ENCODE data around the gene TRAPPC10. TPM values are rescaled to one million over a fixed set of nuclear protein-coding genes. Genes with fewer than 3 reads are reported as not detected.

Gene TRAPPC10
- total RNA-seq, 4 donors from 2014 or later, result 27.7 to 53.8 (median 38.4) TPM

GRCh38 chr21:43973634-43973955 is 38.5 kb upstream of the TRAPPC10 start:
- DNase-seq (ENCODE audit: low spot score in 2 of 2), result no peak
- no peaks in the 10 kb centered on the region for H3K9me3 ChIP-seq
- WGBS, 2 donors, result 85 to 87% methylated on average over 12 of the region's 12 CpGs
- H3K4me1 ChIP-seq, result peaks cover 0 to 19% (median 0%) of the 10 kb centered on the region in 4 donors
- no peak overlapping the region for H3K4me3 ChIP-seq
- no peaks in the 10 kb centered on the region for H3K27me3 ChIP-seq
- no peak overlapping the region for H3K27ac ChIP-seq
- TF ChIP-seq, protein P1, sequence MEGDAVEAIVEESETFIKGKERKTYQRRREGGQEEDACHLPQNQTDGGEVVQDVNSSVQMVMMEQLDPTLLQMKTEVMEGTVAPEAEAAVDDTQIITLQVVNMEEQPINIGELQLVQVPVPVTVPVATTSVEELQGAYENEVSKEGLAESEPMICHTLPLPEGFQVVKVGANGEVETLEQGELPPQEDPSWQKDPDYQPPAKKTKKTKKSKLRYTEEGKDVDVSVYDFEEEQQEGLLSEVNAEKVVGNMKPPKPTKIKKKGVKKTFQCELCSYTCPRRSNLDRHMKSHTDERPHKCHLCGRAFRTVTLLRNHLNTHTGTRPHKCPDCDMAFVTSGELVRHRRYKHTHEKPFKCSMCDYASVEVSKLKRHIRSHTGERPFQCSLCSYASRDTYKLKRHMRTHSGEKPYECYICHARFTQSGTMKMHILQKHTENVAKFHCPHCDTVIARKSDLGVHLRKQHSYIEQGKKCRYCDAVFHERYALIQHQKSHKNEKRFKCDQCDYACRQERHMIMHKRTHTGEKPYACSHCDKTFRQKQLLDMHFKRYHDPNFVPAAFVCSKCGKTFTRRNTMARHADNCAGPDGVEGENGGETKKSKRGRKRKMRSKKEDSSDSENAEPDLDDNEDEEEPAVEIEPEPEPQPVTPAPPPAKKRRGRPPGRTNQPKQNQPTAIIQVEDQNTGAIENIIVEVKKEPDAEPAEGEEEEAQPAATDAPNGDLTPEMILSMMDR (IDR thresholded peaks at IDR 0.05), result no peak
- TF ChIP-seq POLR2A (IDR thresholded peaks at IDR 0.05) (no peak), EP300 (IDR thresholded peaks at IDR 0.05) (no peak)
- peaks cover 5 to 68% (median 19%) of the 10 kb centered on the region in 3 donors for H3K36me3 ChIP-seq

DNA sequence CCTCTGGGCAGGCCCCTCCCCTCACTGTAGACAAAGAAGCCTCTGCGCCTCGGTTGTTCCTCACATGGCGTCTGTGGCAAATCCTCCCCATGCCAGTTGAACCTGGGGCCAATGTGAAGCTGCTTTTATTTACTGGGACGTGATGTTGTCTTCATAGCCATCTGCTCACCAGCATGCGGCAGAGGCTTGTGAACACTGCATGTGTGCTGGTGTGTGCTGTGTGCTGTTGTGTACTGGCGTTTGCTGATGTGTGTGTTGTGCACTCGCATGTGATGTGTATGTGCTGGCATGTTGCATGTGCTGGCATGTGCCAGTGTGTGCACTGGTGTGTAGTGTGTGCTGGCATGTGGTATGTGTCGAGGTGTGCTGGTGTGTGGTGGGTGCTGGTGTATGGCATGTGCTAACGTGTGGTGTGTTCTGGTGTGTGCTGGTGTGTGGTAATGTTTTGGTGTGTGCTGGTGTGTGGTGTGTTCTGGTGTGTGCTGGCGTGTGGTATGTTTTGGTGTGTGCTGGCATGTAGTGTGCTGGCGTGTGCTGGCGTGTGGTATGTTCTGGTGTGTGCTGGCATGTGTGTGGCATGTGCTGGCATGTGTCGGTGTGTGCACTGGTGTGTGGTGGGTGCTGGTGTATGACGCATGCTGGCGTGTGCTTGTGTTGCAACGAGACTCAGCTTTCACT is 37.2 kb upstream of the TRAPPC10 start:
- Histone ChIP-seq H3K27me3 (no peaks in the 10 kb centered on the region), H3K4me1 (peaks cover 0 to 19% (median 0%) of the 10 kb centered on the region in 4 donors), H3K27ac (peak overlapping the region in 1 of 4 donors; percentile 37), H3K4me3 (no peak overlapping the region), H3K36me3 (peaks cover 6 to 65% (median 12%) of the 10 kb centered on the region in 3 donors), H3K9me3 (no peaks in the 10 kb centered on the region)
- no peak for DNase-seq (ENCODE audit: low spot score in 2 of 2)
- whole genome bisulfite sequencing, 2 donors, result 75 to 81% methylated on average over 15 to 16 of the region's 16 CpGs
- TF ChIP-seq, protein P1 (IDR thresholded peaks at IDR 0.05), result no peak
- TF ChIP-seq EP300 (IDR thresholded peaks at IDR 0.05), result no peak
- no peak for TF ChIP-seq POLR2A (IDR thresholded peaks at IDR 0.05)

DNA sequence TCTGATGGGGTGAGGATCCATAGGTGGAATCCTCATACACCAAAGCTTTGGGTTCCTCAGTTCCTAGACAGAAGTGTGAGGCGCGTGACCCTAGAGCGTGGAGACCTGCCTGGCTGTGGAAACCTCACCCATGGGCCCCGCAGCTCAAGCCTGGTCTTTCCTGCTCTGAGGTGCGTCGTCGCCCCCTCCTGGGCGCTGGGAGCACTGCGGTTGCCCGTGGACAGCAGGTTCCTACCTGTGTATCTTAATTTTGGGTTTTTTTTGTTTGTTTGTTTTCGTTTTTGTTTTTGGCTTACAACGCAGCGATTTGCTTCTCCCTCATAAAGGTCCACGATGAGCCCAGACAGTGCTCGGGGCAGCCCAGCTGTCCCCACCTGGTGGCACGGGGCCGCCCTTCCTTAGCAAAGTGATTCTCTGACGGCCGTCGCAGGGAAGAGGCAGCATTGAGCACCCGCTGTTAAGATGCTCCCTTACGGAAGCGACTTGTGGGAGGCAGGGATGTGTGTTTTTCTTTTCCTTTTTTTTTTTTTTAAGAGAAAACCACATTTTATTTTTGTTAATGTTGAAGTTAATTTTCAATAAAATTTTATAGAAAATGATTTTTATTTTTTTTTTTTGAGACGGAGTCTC is 36.5 kb upstream of the TRAPPC10 start:
- peak; percentile 72 to 81 for DNase-seq (ENCODE audit: low spot score in 2 of 2)
- H3K36me3 ChIP-seq, result peaks cover 6 to 63% (median 6%) of the 10 kb centered on the region in 3 donors
- TF ChIP-seq POLR2A (IDR thresholded peaks at IDR 0.05) (no peak), EP300 (IDR thresholded peaks at IDR 0.05) (no peak)
- TF ChIP-seq, protein P1 (IDR thresholded peaks at IDR 0.05), result peak; percentile 85 to 93 (median 88)
- WGBS, 2 donors, result 25 to 27% methylated on average over 24 of the region's 24 CpGs
- H3K4me1 ChIP-seq, result peaks cover 0 to 19% (median 0%) of the 10 kb centered on the region in 4 donors
- H3K27me3 ChIP-seq, result no peaks in the 10 kb centered on the region
- H3K9me3 ChIP-seq, result no peaks in the 10 kb centered on the region
- H3K4me3 ChIP-seq, result no peak overlapping the region
- peak overlapping the region in 1 of 4 donors; percentile 37 for H3K27ac ChIP-seq

GRCh38 chr21:43976661-43977060 is 35.4 kb upstream of the TRAPPC10 start:
- peaks cover 0 to 19% (median 0%) of the 10 kb centered on the region in 4 donors for H3K4me1 ChIP-seq
- TF ChIP-seq POLR2A (IDR thresholded peaks at IDR 0.05), result no peak
- TF ChIP-seq, protein P1 (IDR thresholded peaks at IDR 0.05), result no peak
- TF ChIP-seq EP300 (IDR thresholded peaks at IDR 0.05), result no peak
- no peaks in the 10 kb centered on the region for H3K27me3 ChIP-seq
- H3K4me3 ChIP-seq, result no peak overlapping the region
- peaks cover 6 to 63% (median 6%) of the 10 kb centered on the region in 3 donors for H3K36me3 ChIP-seq
- no peak for DNase-seq (ENCODE audit: low spot score in 2 of 2)
- 91 to 92% methylated on average over 9 of the region's 9 CpGs for WGBS, 2 donors
- H3K9me3 ChIP-seq, result no peaks in the 10 kb centered on the region
- H3K27ac ChIP-seq, result no peak overlapping the region

DNA sequence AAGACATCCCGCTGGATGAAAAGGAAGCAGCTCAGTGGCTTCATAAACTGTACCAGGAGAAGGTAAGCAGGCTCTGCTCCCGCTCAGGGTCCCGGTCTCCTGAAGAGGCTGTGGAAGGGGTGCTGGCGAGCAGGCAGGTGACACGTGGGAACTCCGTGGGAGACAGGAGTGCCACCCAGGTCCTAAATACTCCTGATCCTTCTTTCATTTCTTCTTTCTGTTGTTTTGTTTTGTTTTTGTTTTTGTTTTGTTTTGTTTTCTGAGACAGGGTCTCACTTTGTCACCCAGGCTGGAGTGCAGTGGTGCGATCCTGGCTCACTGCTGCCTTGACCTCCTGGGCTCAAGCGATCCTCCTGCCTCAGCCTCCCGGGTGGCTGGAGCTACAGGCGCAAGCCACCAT is 34.0 kb upstream of the TRAPPC10 start:
- Histone ChIP-seq H3K27me3 (no peaks in the 10 kb centered on the region), H3K36me3 (peaks cover 5 to 63% (median 9%) of the 10 kb centered on the region in 3 donors)
- TF ChIP-seq POLR2A (IDR thresholded peaks at IDR 0.05) (no peak), EP300 (IDR thresholded peaks at IDR 0.05) (no peak)

More for the DNA sequence above, 34.0 kb upstream of the TRAPPC10 start:
- Histone ChIP-seq H3K27ac (no peak overlapping the region), H3K4me3 (no peak overlapping the region), H3K4me1 (peaks cover 0 to 11% (median 0%) of the 10 kb centered on the region in 4 donors), H3K9me3 (no peaks in the 10 kb centered on the region)
- DNase-seq (ENCODE audit: low spot score in 2 of 2), result no peak
- WGBS, 2 donors, result 93 to 97% methylated on average over 10 of the region's 10 CpGs
